B cell (primary cell): ENCODE data around the gene LYPD8. TPM values are rescaled to one million over a fixed set of nuclear protein-coding genes. Genes with fewer than 3 reads are reported as not detected.

Experiments
- ATAC-seq: fragments of 200-7000 bp; cut with Tn5 transposase; one replicate; pipeline ENCODE4 v1.10.0; 2021; ENCODE audit warnings: low read depth, mild to moderate bottlenecking, moderate number of reproducible peaks, moderate library complexity
- CTCF ChIA-PET: fragments of 350-600 bp; sonication (Branson Sonifier 250); formaldehyde crosslinking; loops from one replicate; lab custom pipeline; 2021; ENCODE audit warnings: antibody characterized with exemption, inconsistent platforms; lab: Charles Lee
- POLR2A ChIA-PET: fragments of 350-600 bp; sonication (Branson Sonifier 250); formaldehyde crosslinking; loops from one replicate; lab custom pipeline; 2021; ENCODE audit warnings: antibody characterized with exemption; lab: Charles Lee
- DNase-seq: peaks from one replicate; pipeline ENCODE4 v3.0.0; 2013
- H2AFZ ChIP-seq: 2 replicates; pipeline ENCODE4 v1.6.1; 2012; ENCODE audit warnings: mild to moderate bottlenecking, low read depth, low read length; ENCODE audit not compliant: insufficient read depth, poor library complexity, severe bottlenecking
- H3K27ac ChIP-seq, 2 donors: 1 replicate in 1 of 2; 2 replicates in 1 of 2; pipeline ENCODE4 v1.5.1; 2012 to 2013; ENCODE audit warnings: low read length in 2 of 2, mild to moderate bottlenecking in 2 of 2, moderate library complexity in 1 of 2
- H3K27me3 ChIP-seq, 4 experiments: fragments of 200-600 bp in 1 of 4; sonication (generic) in 1 of 4; replicated peaks in 1 of 4; 1 replicate in 2 of 4; 2 replicates in 2 of 4; pipeline versions ENCODE4 v1.6.1 to v1.7.0; 2013 to 2016; ENCODE audit warnings: low read length in 3 of 4, mild to moderate bottlenecking in 2 of 4, mixed read lengths in 1 of 4, moderate library complexity in 1 of 4; ENCODE audit not compliant: insufficient read depth in 4 of 4, control insufficient read depth in 3 of 4; ENCODE audit errors: control extremely low read depth in 1 of 4
- H3K36me3 ChIP-seq, 2 experiments: replicated peaks in 1 of 2; 1 replicate in 1 of 2; 2 replicates in 1 of 2; pipeline versions ENCODE4 v1.6.1 to v1.7.1; 2013; ENCODE audit warnings: low read length in 1 of 2; ENCODE audit not compliant: insufficient read depth in 2 of 2, control insufficient read depth in 1 of 2; ENCODE audit errors: control extremely low read depth in 1 of 2, extremely low read depth in 1 of 2
- H3K4me1 ChIP-seq, 2 donors: fragments of 200-600 bp in 1 of 2; sonication (generic) in 1 of 2; 1 replicate in 1 of 2; 2 replicates in 1 of 2; pipeline versions ENCODE4 v1.5.1 to v1.6.1; 2013 to 2017; ENCODE audit warnings: low read length in 2 of 2; ENCODE audit not compliant: control insufficient read depth in 2 of 2, insufficient read depth in 2 of 2
- H3K4me2 ChIP-seq: replicated peaks from 2 replicates; pipeline ENCODE3; 2012; ENCODE audit warnings: mild to moderate bottlenecking, low read depth, low read length; ENCODE audit not compliant: poor library complexity, severe bottlenecking
- H3K4me3 ChIP-seq, 5 experiments: fragments of 200-600 bp in 1 of 5; sonication (generic) in 1 of 5; 1 replicate in 3 of 5; 2 replicates in 2 of 5; pipeline versions ENCODE4 v1.5.1 to v1.7.0; 2011 to 2016; ENCODE audit warnings: low read length in 4 of 5, mild to moderate bottlenecking in 4 of 5, low read depth in 2 of 5, control low read depth in 1 of 5, moderate library complexity in 1 of 5; ENCODE audit not compliant: insufficient read depth in 1 of 5; ENCODE audit errors: control extremely low read depth in 1 of 5, extremely low read depth in 1 of 5
- H3K79me2 ChIP-seq: fragments of 200-600 bp; sonication (generic); one replicate; pipeline ENCODE4 v1.6.0; 2016; ENCODE audit warnings: low read length; ENCODE audit not compliant: control insufficient read depth, insufficient read depth
- H3K9ac ChIP-seq: fragments of 200-600 bp; sonication (generic); 2 replicates; pipeline ENCODE4 v1.6.1; 2017; ENCODE audit warnings: mild to moderate bottlenecking, low read length, moderate library complexity
- H3K9me3 ChIP-seq, 3 donors: one replicate each; pipeline versions ENCODE4 v1.6.1 to v1.7.1; 2013; ENCODE audit warnings: low read length in 2 of 3; ENCODE audit not compliant: control insufficient read depth in 2 of 3, insufficient read depth in 1 of 3; ENCODE audit errors: control extremely low read depth in 1 of 3
- H4K20me1 ChIP-seq: 2 replicates; pipeline ENCODE4 v1.6.0; 2012; ENCODE audit warnings: mild to moderate bottlenecking, low read length; ENCODE audit not compliant: insufficient read depth, control insufficient read depth, poor library complexity, severe bottlenecking
- H3K27ac Mint-ChIP-seq: one replicate; pipeline ENCODE4 v1.8.0; 2021; ENCODE audit warnings: mixed read lengths
- H3K27me3 Mint-ChIP-seq: one replicate; pipeline ENCODE4 v1.8.0; 2021; ENCODE audit warnings: mixed read lengths
- H3K4me1 Mint-ChIP-seq: one replicate; pipeline ENCODE4 v1.8.0; 2021; ENCODE audit warnings: mixed read lengths
- H3K4me3 Mint-ChIP-seq: one replicate; pipeline ENCODE4 v1.8.0; 2021; ENCODE audit warnings: mixed read lengths
- H3K9me3 Mint-ChIP-seq: one replicate; pipeline ENCODE4 v1.8.0; 2022; ENCODE audit warnings: mixed read lengths; ENCODE audit not compliant: insufficient read depth
- EZH2 ChIP-seq: IDR thresholded peaks from 2 replicates; pipeline ENCODE4 v1.6.1; 2012; ENCODE audit warnings: borderline replicate concordance, low read depth, mild to moderate bottlenecking, moderate library complexity, low read length; ENCODE audit not compliant: insufficient read depth, poor library complexity, severe bottlenecking
- whole genome bisulfite sequencing: methylation state at CpG from one replicate; pipeline ENCODE4 v1.1.5; 2013; ENCODE audit warnings: missing lambda C conversion rate; ENCODE audit not compliant: insufficient coverage; 5-methylcytosine and 5-hydroxymethylcytosine counted together
- intact Hi-C: fragments of 100-400 bp; cut with micrococcal nuclease; formaldehyde crosslinking; loops from one replicate; pipeline ENCODE4 v1.10.0; 2022
- polyA plus RNA-seq: library from polyadenylated mRNA; depleted of rRNA; stranded (reverse); fragments of >200 nt; gene quantifications from 2 replicates; pipeline ENCODE4 v1.2.3, GENCODE V29; 2012
- total RNA-seq, 2 donors: library from RNA; stranded (reverse); fragments of 120-200 nt in 1 of 2; gene quantifications; 1 replicate in 1 of 2; 2 replicates in 1 of 2; pipeline versions ENCODE4 v1.2.3 to v1.2.4, GENCODE V29; 2013 to 2022
- TF ChIP-seq, protein P1 (sequence below): fragments of 200-600 bp; IDR thresholded peaks from one replicate; pipeline ENCODE4 v1.8.0; 2022; ENCODE audit warnings: antibody characterized with exemption, mild to moderate bottlenecking

Gene LYPD8
- total and polyA plus RNA-seq, 2 donors (not counting 1 experiment from before 2014, with no cell fraction given) = 0.10 TPM; not detected in 1

DNA sequence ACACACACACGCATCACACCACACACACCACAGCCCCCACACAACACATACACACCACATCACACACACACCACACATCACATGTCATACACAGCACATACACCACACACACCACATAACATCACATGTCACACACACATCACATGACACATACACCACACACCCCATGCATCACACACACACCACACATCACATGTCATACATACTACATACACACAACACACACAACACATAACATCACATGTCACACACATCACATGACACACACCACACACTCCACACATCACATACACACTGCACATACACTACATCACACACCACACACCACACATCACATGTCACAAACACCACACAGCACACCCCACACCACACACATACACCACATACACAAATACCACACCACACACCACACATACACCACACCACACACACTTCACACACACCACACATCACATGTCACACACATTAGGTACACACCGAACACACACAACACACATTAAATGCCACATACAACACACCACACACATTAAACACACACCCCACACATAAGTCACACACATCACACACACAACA is 1.8 kb downstream of the LYPD8 start:
- H3K9me3 Mint-ChIP-seq = no peaks in the 10 kb centered on the region
- TF ChIP-seq EZH2 = no peak
- TF ChIP-seq, protein P1, sequence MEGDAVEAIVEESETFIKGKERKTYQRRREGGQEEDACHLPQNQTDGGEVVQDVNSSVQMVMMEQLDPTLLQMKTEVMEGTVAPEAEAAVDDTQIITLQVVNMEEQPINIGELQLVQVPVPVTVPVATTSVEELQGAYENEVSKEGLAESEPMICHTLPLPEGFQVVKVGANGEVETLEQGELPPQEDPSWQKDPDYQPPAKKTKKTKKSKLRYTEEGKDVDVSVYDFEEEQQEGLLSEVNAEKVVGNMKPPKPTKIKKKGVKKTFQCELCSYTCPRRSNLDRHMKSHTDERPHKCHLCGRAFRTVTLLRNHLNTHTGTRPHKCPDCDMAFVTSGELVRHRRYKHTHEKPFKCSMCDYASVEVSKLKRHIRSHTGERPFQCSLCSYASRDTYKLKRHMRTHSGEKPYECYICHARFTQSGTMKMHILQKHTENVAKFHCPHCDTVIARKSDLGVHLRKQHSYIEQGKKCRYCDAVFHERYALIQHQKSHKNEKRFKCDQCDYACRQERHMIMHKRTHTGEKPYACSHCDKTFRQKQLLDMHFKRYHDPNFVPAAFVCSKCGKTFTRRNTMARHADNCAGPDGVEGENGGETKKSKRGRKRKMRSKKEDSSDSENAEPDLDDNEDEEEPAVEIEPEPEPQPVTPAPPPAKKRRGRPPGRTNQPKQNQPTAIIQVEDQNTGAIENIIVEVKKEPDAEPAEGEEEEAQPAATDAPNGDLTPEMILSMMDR = no peak
- H3K27me3 Mint-ChIP-seq = no peaks in the 10 kb centered on the region
- H3K27me3 ChIP-seq = no peaks in the 10 kb centered on the region
- intact Hi-C loops = no loop called here
- no peak overlapping the region for H3K4me3 Mint-ChIP-seq
- WGBS = 100% methylated on average over 2 of the region's 2 CpGs
- H3K9ac ChIP-seq = no peak overlapping the region
- DNase-seq (no peak), ATAC-seq (no peak)
- no peaks in the 10 kb centered on the region for H4K20me1 ChIP-seq
- H3K4me2 ChIP-seq = no peak overlapping the region
- H3K4me1 ChIP-seq = peaks cover 0 to 12% of the 10 kb centered on the region in 2 donors
- ChIA-PET CTCF (no interaction called here), POLR2A (no interaction called here)
- no peak overlapping the region for H2AFZ ChIP-seq
- H3K9me3 ChIP-seq = no peaks in the 10 kb centered on the region
- H3K4me3 ChIP-seq = no peak overlapping the region
- H3K79me2 ChIP-seq = no peaks in the 10 kb centered on the region
- no peaks in the 10 kb centered on the region for H3K36me3 ChIP-seq
- H3K27ac ChIP-seq = no peak overlapping the region
- H3K27ac Mint-ChIP-seq = no peak overlapping the region
- peaks cover 19% of the 10 kb centered on the region for H3K4me1 Mint-ChIP-seq

DNA sequence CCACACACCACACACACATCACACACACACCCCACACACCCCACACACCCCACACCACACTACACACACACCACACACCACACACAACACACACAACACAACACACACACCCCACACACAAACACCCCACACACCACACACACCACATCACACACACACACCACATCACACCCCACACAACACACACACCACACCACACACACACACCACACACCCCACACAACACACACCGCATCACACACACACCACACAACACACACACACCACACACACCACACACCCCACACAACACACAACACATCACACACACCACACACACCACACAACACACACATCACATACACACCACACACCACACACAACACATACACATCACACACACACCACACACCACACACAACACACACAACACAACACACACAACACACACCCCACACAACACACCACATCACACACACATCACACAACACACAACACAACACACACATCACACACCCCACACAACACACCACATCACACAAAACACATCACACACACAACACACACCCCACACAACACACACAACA is 2.4 kb downstream of the LYPD8 start:
- ChIA-PET POLR2A (no interaction called here), CTCF (no interaction called here)
- Histone ChIP-seq H3K79me2 (no peaks in the 10 kb centered on the region), H3K27me3 (no peaks in the 10 kb centered on the region), H4K20me1 (no peaks in the 10 kb centered on the region), H3K27ac (no peak overlapping the region), H3K4me2 (no peak overlapping the region), H3K36me3 (no peaks in the 10 kb centered on the region), H3K9ac (no peak overlapping the region), H3K4me3 (no peak overlapping the region), H2AFZ (no peak overlapping the region), H3K4me1 (peaks cover 0 to 12% of the 10 kb centered on the region in 2 donors), H3K9me3 (no peaks in the 10 kb centered on the region)
- no peak overlapping the region for H3K27ac Mint-ChIP-seq
- peaks cover 19% of the 10 kb centered on the region for H3K4me1 Mint-ChIP-seq
- intact Hi-C loops = no loop called here
- H3K9me3 Mint-ChIP-seq = no peaks in the 10 kb centered on the region
- WGBS = 100% methylated on average over 1 of the region's 1 CpG
- DNase-seq = no peak
- no peak for TF ChIP-seq EZH2
- TF ChIP-seq, protein P1 = no peak
- ATAC-seq = no peak
- H3K27me3 Mint-ChIP-seq = no peaks in the 10 kb centered on the region
- no peak overlapping the region for H3K4me3 Mint-ChIP-seq
